HEK293 (cell line): Measurements from ENCODE around the gene TMPRSS11A.

ENCODE experiments used
- CTCF ChIA-PET: fragments of 350-600 bp; formaldehyde crosslinking; extraction: SDS; loops from one replicate; lab custom pipeline; 2021; ENCODE audit warnings: antibody characterized with exemption; lab: Yijun Ruan, JAX
- POLR2A ChIA-PET: fragments of 300-600 bp; formaldehyde crosslinking; extraction: SDS; loops from one replicate; lab custom pipeline; 2020; ENCODE audit warnings: antibody characterized with exemption, inconsistent platforms; lab: Yijun Ruan, JAX
- H3K27ac ChIP-seq: fragments of 200-500 bp; sonication (Bioruptor generic); 2 replicates; pipeline ENCODE4 v1.5.1; 2014; ENCODE audit warnings: low read depth, low read length, control low read depth, inconsistent platforms; ENCODE audit errors: extremely low read depth
- H3K36me3 ChIP-seq, 2 experiments: fragments of 200-500 bp in 1 of 2; sonication (Bioruptor generic) in 1 of 2; 1 replicate in 1 of 2; 2 replicates in 1 of 2; pipeline ENCODE4 v1.5.1; 2014 to 2017; ENCODE audit warnings: inconsistent platforms in 2 of 2, low read length in 2 of 2; ENCODE audit not compliant: control insufficient read depth in 2 of 2, insufficient read depth in 1 of 2
- H3K4me1 ChIP-seq: fragments of 200-500 bp; sonication (Bioruptor generic); 2 replicates; pipeline ENCODE4 v1.5.1; 2014; ENCODE audit warnings: mild to moderate bottlenecking, low read length, inconsistent platforms; ENCODE audit not compliant: control insufficient read depth, insufficient read depth
- H3K4me3 ChIP-seq: 2 replicates; pipeline ENCODE4 v1.5.1; 2011; ENCODE audit warnings: low read depth, mild to moderate bottlenecking, control low read depth, low read length, moderate library complexity
- H3K9me3 ChIP-seq: fragments of 200-500 bp; sonication (Bioruptor generic); 2 replicates; pipeline ENCODE4 v1.5.1; 2014; ENCODE audit warnings: low read depth, low read length, inconsistent platforms; ENCODE audit not compliant: control insufficient read depth, insufficient read depth
- KLF16 ChIP-seq: fragments of 450-650 bp; formaldehyde crosslinking; IDR thresholded peaks from 2 replicates; pipeline ENCODE4 v1.5.1; 2017; ENCODE audit warnings: missing biosample characterization, missing genetic modification characterization
- SALL2 ChIP-seq: fragments of 450-650 bp; formaldehyde crosslinking; IDR thresholded peaks from 2 replicates; pipeline ENCODE4 v1.5.0; 2017; ENCODE audit warnings: missing biosample characterization, mild to moderate bottlenecking, missing genetic modification characterization, borderline replicate concordance
- TCF7L2 ChIP-seq: IDR thresholded peaks from 2 replicates; pipeline ENCODE4 v1.6.1; 2011; ENCODE audit warnings: low read depth, mild to moderate bottlenecking, inconsistent platforms, low read length, moderate library complexity, borderline replicate concordance
- ZBTB7A ChIP-seq: fragments of 450-650 bp; formaldehyde crosslinking; IDR thresholded peaks from 2 replicates; pipeline ENCODE4 v1.5.1; 2016; ENCODE audit warnings: low read depth, missing biosample characterization, missing genetic modification characterization
- ZIC2 ChIP-seq: fragments of 450-650 bp; formaldehyde crosslinking; IDR thresholded peaks from 2 replicates; pipeline ENCODE4 v1.5.1; 2016; ENCODE audit warnings: missing biosample characterization, missing genetic modification characterization
- ZNF146 ChIP-seq: fragments of 450-650 bp; formaldehyde crosslinking; IDR thresholded peaks from 2 replicates; pipeline ENCODE4 v1.5.1; 2016; ENCODE audit warnings: missing biosample characterization, missing genetic modification characterization
- ZNF169 ChIP-seq: fragments of 450-650 bp; formaldehyde crosslinking; IDR thresholded peaks from 2 replicates; pipeline ENCODE4 v1.5.1; 2016; ENCODE audit warnings: missing biosample characterization, missing genetic modification characterization
- ZNF302 ChIP-seq: fragments of 450-650 bp; formaldehyde crosslinking; IDR thresholded peaks from 2 replicates; pipeline ENCODE4 v1.5.1; 2016; ENCODE audit warnings: missing biosample characterization, missing genetic modification characterization, low read depth
- ZNF416 ChIP-seq: fragments of 450-650 bp; formaldehyde crosslinking; IDR thresholded peaks from 2 replicates; pipeline ENCODE4 v1.5.1; 2016; ENCODE audit warnings: missing biosample characterization, missing genetic modification characterization
- ZNF639 ChIP-seq: fragments of 450-650 bp; formaldehyde crosslinking; IDR thresholded peaks from 2 replicates; pipeline ENCODE4 v1.5.1; 2016; ENCODE audit warnings: missing biosample characterization, missing genetic modification characterization
- ZNF677 ChIP-seq: fragments of 450-650 bp; IDR thresholded peaks from 2 replicates; pipeline ENCODE4 v1.5.0; 2018; ENCODE audit warnings: missing biosample characterization, mild to moderate bottlenecking, missing genetic modification characterization, moderate library complexity
- ZNF704 ChIP-seq: fragments of 450-650 bp; formaldehyde crosslinking; IDR thresholded peaks from 2 replicates; pipeline ENCODE4 v1.5.1; 2016; ENCODE audit warnings: missing biosample characterization, missing genetic modification characterization
- ZNF707 ChIP-seq: fragments of 450-650 bp; formaldehyde crosslinking; IDR thresholded peaks from 2 replicates; pipeline ENCODE4 v1.5.1; 2016; ENCODE audit warnings: missing biosample characterization, missing genetic modification characterization
- ZXDB ChIP-seq: fragments of 450-650 bp; formaldehyde crosslinking; IDR thresholded peaks from 2 replicates; pipeline ENCODE4 v1.5.1; 2016; ENCODE audit warnings: missing biosample characterization, missing genetic modification characterization
- TF ChIP-seq, protein P1 (sequence below): fragments of 450-650 bp; formaldehyde crosslinking; IDR thresholded peaks from 2 replicates; pipeline ENCODE4 v1.5.1; 2016; ENCODE audit warnings: missing biosample characterization, missing genetic modification characterization, borderline replicate concordance
- TF ChIP-seq, protein P2 (sequence below): fragments of 450-650 bp; formaldehyde crosslinking; IDR thresholded peaks from 2 replicates; pipeline ENCODE4 v1.5.0; 2017; ENCODE audit warnings: missing biosample characterization, missing genetic modification characterization, borderline replicate concordance
- TF ChIP-seq, protein P3 (sequence below): fragments of 450-650 bp; formaldehyde crosslinking; IDR thresholded peaks from 2 replicates; pipeline ENCODE4 v1.5.1; 2016; ENCODE audit warnings: missing biosample characterization, missing genetic modification characterization
- TF ChIP-seq, protein P4 (sequence below): fragments of 450-650 bp; formaldehyde crosslinking; IDR thresholded peaks from 2 replicates; pipeline ENCODE4 v1.5.1; 2016; ENCODE audit warnings: missing biosample characterization, missing genetic modification characterization, borderline replicate concordance

Gene TMPRSS11A

DNA sequence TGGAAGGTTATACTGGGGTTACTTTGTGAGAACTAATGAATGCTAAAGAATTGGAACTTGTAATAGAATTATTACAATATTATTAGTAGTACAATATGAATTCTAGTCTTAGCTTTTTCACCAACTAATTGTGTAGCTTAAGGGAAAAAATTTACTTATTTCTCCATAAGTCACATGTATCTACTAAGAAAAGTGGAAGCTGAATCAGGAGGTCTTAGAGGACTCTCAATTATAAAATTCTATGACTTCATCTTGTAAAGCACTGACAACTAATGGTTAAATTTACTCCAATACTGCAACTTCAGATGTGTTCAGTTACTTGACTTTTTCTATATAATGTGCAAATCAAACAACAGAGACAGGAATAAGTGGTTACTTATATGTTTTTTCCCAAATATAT lies 78.6 kb downstream of the TMPRSS11A start:
- H3K9me3 ChIP-seq, result no peaks in the 10 kb centered on the region
- POLR2A ChIA-PET, result no interaction called here
- no peaks in the 10 kb centered on the region for H3K4me1 ChIP-seq
- H3K27ac ChIP-seq, result no peak overlapping the region
- CTCF ChIA-PET, result no interaction called here
- H3K36me3 ChIP-seq, result no peaks in the 10 kb centered on the region
- TF ChIP-seq SALL2 (tag by site-specific recombination), result no peak
- TF ChIP-seq, protein P1, sequence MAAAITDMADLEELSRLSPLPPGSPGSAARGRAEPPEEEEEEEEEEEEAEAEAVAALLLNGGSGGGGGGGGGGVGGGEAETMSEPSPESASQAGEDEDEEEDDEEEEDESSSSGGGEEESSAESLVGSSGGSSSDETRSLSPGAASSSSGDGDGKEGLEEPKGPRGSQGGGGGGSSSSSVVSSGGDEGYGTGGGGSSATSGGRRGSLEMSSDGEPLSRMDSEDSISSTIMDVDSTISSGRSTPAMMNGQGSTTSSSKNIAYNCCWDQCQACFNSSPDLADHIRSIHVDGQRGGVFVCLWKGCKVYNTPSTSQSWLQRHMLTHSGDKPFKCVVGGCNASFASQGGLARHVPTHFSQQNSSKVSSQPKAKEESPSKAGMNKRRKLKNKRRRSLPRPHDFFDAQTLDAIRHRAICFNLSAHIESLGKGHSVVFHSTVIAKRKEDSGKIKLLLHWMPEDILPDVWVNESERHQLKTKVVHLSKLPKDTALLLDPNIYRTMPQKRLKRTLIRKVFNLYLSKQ, result no peak
- TF ChIP-seq ZNF639 (tag by site-specific recombination), result no peak
- TF ChIP-seq KLF16 (tag by site-specific recombination), result no peak
- no peak for TF ChIP-seq ZNF707 (tag by site-specific recombination)
- no peak for TF ChIP-seq ZNF302
- no peak for TF ChIP-seq ZXDB
- no peak for TF ChIP-seq ZNF704 (tag by site-specific recombination)
- TF ChIP-seq, protein P2, sequence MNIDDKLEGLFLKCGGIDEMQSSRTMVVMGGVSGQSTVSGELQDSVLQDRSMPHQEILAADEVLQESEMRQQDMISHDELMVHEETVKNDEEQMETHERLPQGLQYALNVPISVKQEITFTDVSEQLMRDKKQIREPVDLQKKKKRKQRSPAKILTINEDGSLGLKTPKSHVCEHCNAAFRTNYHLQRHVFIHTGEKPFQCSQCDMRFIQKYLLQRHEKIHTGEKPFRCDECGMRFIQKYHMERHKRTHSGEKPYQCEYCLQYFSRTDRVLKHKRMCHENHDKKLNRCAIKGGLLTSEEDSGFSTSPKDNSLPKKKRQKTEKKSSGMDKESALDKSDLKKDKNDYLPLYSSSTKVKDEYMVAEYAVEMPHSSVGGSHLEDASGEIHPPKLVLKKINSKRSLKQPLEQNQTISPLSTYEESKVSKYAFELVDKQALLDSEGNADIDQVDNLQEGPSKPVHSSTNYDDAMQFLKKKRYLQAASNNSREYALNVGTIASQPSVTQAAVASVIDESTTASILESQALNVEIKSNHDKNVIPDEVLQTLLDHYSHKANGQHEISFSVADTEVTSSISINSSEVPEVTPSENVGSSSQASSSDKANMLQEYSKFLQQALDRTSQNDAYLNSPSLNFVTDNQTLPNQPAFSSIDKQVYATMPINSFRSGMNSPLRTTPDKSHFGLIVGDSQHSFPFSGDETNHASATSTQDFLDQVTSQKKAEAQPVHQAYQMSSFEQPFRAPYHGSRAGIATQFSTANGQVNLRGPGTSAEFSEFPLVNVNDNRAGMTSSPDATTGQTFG, result no peak
- H3K4me3 ChIP-seq, result no peak overlapping the region

DNA sequence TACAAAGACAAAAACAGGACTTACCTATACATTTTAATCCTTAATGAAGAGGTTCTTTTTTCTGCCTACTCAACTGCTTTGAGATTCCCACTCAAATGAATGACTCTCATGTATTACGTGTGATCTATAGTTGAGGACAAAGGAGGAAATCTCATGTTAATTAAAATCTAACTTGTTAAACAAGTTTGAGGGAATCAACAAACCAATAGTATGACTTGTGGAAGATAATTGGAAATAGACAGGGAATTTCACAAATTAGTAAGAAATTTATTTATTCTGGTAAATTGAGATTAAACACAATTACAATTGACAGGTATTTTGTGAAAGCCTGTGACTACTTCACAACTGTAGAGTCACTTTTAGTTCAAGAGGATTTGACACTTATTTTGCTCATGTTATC lies 79.4 kb downstream of the TMPRSS11A start, which contains the start of gene TMPRSS11D:
Gene TMPRSS11D (minus strand): TSS at position 101 of the 400 bp plus-strand sequence. CDS start 69 bp downstream, at position 32.
- no peaks in the 10 kb centered on the region for H3K9me3 ChIP-seq
- TF ChIP-seq ZNF169 (tag by site-specific recombination) (no peak), ZNF677 (tag by site-specific recombination) (no peak), ZNF146 (no peak), ZBTB7A (tag by site-specific recombination) (no peak), TCF7L2 (no peak), ZIC2 (tag by site-specific recombination) (no peak), ZNF416 (tag by site-specific recombination) (no peak)
- TF ChIP-seq, protein P3, sequence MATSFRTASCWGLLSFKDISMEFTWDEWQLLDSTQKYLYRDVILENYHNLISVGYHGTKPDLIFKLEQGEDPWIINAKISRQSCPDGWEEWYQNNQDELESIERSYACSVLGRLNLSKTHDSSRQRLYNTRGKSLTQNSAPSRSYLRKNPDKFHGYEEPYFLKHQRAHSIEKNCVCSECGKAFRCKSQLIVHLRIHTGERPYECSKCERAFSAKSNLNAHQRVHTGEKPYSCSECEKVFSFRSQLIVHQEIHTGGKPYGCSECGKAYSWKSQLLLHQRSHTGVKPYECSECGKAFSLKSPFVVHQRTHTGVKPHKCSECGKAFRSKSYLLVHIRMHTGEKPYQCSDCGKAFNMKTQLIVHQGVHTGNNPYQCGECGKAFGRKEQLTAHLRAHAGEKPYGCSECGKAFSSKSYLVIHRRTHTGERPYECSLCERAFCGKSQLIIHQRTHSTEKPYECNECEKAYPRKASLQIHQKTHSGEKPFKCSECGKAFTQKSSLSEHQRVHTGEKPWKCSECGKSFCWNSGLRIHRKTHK (tag by site-specific recombination), result no peak
- TF ChIP-seq, protein P4, sequence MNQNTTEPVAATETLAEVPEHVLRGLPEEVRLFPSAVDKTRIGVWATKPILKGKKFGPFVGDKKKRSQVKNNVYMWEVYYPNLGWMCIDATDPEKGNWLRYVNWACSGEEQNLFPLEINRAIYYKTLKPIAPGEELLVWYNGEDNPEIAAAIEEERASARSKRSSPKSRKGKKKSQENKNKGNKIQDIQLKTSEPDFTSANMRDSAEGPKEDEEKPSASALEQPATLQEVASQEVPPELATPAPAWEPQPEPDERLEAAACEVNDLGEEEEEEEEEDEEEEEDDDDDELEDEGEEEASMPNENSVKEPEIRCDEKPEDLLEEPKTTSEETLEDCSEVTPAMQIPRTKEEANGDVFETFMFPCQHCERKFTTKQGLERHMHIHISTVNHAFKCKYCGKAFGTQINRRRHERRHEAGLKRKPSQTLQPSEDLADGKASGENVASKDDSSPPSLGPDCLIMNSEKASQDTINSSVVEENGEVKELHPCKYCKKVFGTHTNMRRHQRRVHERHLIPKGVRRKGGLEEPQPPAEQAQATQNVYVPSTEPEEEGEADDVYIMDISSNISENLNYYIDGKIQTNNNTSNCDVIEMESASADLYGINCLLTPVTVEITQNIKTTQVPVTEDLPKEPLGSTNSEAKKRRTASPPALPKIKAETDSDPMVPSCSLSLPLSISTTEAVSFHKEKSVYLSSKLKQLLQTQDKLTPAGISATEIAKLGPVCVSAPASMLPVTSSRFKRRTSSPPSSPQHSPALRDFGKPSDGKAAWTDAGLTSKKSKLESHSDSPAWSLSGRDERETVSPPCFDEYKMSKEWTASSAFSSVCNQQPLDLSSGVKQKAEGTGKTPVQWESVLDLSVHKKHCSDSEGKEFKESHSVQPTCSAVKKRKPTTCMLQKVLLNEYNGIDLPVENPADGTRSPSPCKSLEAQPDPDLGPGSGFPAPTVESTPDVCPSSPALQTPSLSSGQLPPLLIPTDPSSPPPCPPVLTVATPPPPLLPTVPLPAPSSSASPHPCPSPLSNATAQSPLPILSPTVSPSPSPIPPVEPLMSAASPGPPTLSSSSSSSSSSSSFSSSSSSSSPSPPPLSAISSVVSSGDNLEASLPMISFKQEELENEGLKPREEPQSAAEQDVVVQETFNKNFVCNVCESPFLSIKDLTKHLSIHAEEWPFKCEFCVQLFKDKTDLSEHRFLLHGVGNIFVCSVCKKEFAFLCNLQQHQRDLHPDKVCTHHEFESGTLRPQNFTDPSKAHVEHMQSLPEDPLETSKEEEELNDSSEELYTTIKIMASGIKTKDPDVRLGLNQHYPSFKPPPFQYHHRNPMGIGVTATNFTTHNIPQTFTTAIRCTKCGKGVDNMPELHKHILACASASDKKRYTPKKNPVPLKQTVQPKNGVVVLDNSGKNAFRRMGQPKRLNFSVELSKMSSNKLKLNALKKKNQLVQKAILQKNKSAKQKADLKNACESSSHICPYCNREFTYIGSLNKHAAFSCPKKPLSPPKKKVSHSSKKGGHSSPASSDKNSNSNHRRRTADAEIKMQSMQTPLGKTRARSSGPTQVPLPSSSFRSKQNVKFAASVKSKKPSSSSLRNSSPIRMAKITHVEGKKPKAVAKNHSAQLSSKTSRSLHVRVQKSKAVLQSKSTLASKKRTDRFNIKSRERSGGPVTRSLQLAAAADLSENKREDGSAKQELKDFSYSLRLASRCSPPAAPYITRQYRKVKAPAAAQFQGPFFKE (tag by site-specific recombination), result no peak
- POLR2A ChIA-PET, result no interaction called here
- H3K27ac ChIP-seq, result no peak within 1 kb of the TSS
- no peak within 1 kb of the TSS for H3K4me3 ChIP-seq
- H3K4me1 ChIP-seq, result no peaks in the 10 kb centered on the region
- no peaks in the 10 kb centered on the region for H3K36me3 ChIP-seq
- CTCF ChIA-PET, result no interaction called here
